ENCODE results near the gene CBARP. TPM values are rescaled to one million over a fixed set of nuclear protein-coding genes. Genes with fewer than 3 reads are reported as not detected.

Gene CBARP
- total and polyA plus RNA-seq, 2 of the 13 experiments (the other 11 are each of a cell fraction or from before 2014, with no cell fraction given): 1.2 to 1.4 TPM

GRCh38 chr19:1248139-1248785 is 10.5 kb upstream of the CBARP start, which contains the start of gene MIDN (continued):
- peak; percentile 74; the same call in 1 of the 2 replicates for TF ChIP-seq FIP1L1 (IDR thresholded peaks at IDR 0.05; ENCODE audit: borderline replicate concordance, insufficient read depth, low read depth, low read length)
- no peak for TF ChIP-seq ZNF556 (CRISPR knock-in tag; IDR thresholded peaks at IDR 0.05; ENCODE audit: borderline replicate concordance)
- peak; percentile 71; the same call in 1 of the 2 replicates for TF ChIP-seq NFE2L1 (CRISPR knock-in tag; IDR thresholded peaks at IDR 0.05; ENCODE audit: borderline replicate concordance)
- no peak for TF ChIP-seq HMG20B (CRISPR knock-in tag; conservative IDR thresholded peaks at IDR 0.05)
- TF ChIP-seq LCORL (IDR thresholded peaks at IDR 0.05): no peak
- TF ChIP-seq LCORL (CRISPR knock-in tag; IDR thresholded peaks at IDR 0.05): 0 out of 2 replicates have a peak, but pooled peaks have one; percentile 30
- no peak for TF ChIP-seq CREB3 (CRISPR knock-in tag; IDR thresholded peaks at IDR 0.05)
- peak; percentile 86; the same call in 1 of the 2 replicates for TF ChIP-seq ZNF850 (CRISPR knock-in tag; conservative IDR thresholded peaks at IDR 0.05)
- TF ChIP-seq ATF2 (CRISPR knock-in tag; IDR thresholded peaks at IDR 0.05): 0 out of 2 replicates have a peak, but pooled peaks have one; percentile 26
- peak; percentile 26 for TF ChIP-seq RAD21 (CRISPR knock-in tag; IDR thresholded peaks at IDR 0.05)
- no peak for TF ChIP-seq NFIC (IDR thresholded peaks at IDR 0.05; ENCODE audit: low read length)
- no peak for TF ChIP-seq HBP1 (CRISPR knock-in tag; IDR thresholded peaks at IDR 0.05; ENCODE audit: low read depth)
- TF ChIP-seq ZNF280D (CRISPR knock-in tag; IDR thresholded peaks at IDR 0.05): 0 out of 2 replicates have a peak, but pooled peaks have one; percentile 8
- TF ChIP-seq ZNF569 (CRISPR knock-in tag; IDR thresholded peaks at IDR 0.05; ENCODE audit: borderline replicate concordance): no peak
- TF ChIP-seq ZNF570 (CRISPR knock-in tag; IDR thresholded peaks at IDR 0.05; ENCODE audit: borderline replicate concordance): no peak
- TF ChIP-seq ZNF773 (CRISPR knock-in tag; IDR thresholded peaks at IDR 0.05; ENCODE audit: borderline replicate concordance): 0 out of 2 replicates have a peak, but pooled peaks have one; percentile 31
- no peak for TF ChIP-seq ZZZ3 (CRISPR knock-in tag; IDR thresholded peaks at IDR 0.05; ENCODE audit: borderline replicate concordance)
- no peak for TF ChIP-seq PAWR (CRISPR knock-in tag; IDR thresholded peaks at IDR 0.05; ENCODE audit: borderline replicate concordance)
- no peak for TF ChIP-seq ZNF782 (CRISPR knock-in tag; IDR thresholded peaks at IDR 0.05; ENCODE audit: borderline replicate concordance)
- peak; percentile 41; the same call in 1 of the 2 replicates for TF ChIP-seq HIC2 (CRISPR knock-in tag; IDR thresholded peaks at IDR 0.05; ENCODE audit: low read depth)
- TF ChIP-seq POLR2AphosphoS2 (IDR thresholded peaks at IDR 0.05; ENCODE audit: low read depth, low read length): peak; percentile 79
